Lower lobe of right lung (tissue), 2 donors: ENCODE measurements around the gene DNAJB2. TPM values are rescaled to one million over a fixed set of nuclear protein-coding genes. Genes with fewer than 3 reads are reported as not detected.

Experiments used
- ATAC-seq, 2 donors: fragments of 200-7000 bp; cut with Tn5 transposase; one replicate each; pipeline ENCODE4 v1.9.1; 2020 to 2022; ENCODE audit warnings: mild to moderate bottlenecking in 2 of 2, moderate library complexity in 2 of 2
- DNase-seq: peaks from one replicate; pipeline ENCODE4 v3.0.0-alpha.2; 2020
- H3K27ac ChIP-seq: fragments of 200-600 bp; one replicate; pipeline ENCODE4 v1.8.0; 2022
- H3K27me3 ChIP-seq: fragments of 200-600 bp; one replicate; pipeline ENCODE4 v1.8.0; 2022; ENCODE audit warnings: low read depth
- H3K36me3 ChIP-seq: fragments of 200-600 bp; one replicate; pipeline ENCODE4 v1.8.0; 2022; ENCODE audit warnings: mild to moderate bottlenecking
- H3K4me1 ChIP-seq: fragments of 200-600 bp; one replicate; pipeline ENCODE4 v1.8.0; 2022
- H3K4me3 ChIP-seq: fragments of 200-600 bp; one replicate; pipeline ENCODE4 v1.8.0; 2022; ENCODE audit warnings: mild to moderate bottlenecking
- H3K9me3 ChIP-seq: fragments of 200-600 bp; one replicate; pipeline ENCODE4 v1.8.0; 2022
- CTCF ChIP-seq: fragments of 200-600 bp; IDR thresholded peaks from one replicate; pipeline ENCODE4 v1.8.0; 2022; ENCODE audit warnings: antibody characterized with exemption, mild to moderate bottlenecking
- intact Hi-C: fragments of 100-400 bp; cut with DNase I; formaldehyde crosslinking; loops from one replicate; pipeline ENCODE4 v1.11.0; 2022
- long read RNA-seq: library from polyadenylated mRNA; unstranded; transcript quantifications from one replicate; pipeline ENCODE4 v2.0.0, GENCODE V29; 2021
- total RNA-seq: library from RNA; stranded (reverse); fragmentation: NEBNext Ultra II Directional; extraction: Animal tissue kit (Norgen Biotek cat#: 25700); gene quantifications from one replicate; pipeline ENCODE4 v1.2.1, GENCODE V29; 2021
- donor health status: DM: no; HTN: yes; CAD: no; lungs with severe emphysema.

The DNAJB2 gene
- total RNA-seq, result 76.6 TPM
- long read RNA-seq, transcript DNAJB2-202 (10 exons, 1,946 nt), result major isoform, 9 of 17 reads
- long read RNA-seq, partial matches to known transcripts, result 2 of 17 reads
- long read RNA-seq, other reads (novel, unspliced or antisense), result 4 of 17 reads

GRCh38 chr2:219279151-219279915 lies at the start of gene DNAJB2:
Gene DNAJB2, plus strand, starts transcription at chr2:219279366. Its CDS starts 468 bp downstream, at chr2:219279834.
- Histone ChIP-seq H3K4me3 (peak within 1 kb of the TSS; percentile 88), H3K27ac (peak within 1 kb of the TSS; percentile 100), H3K4me1 (peaks cover 25% of the 10 kb centered on the region), H3K36me3 (peaks cover 40% of the 10 kb centered on the region), H3K27me3 (no peaks in the 10 kb centered on the region), H3K9me3 (no peaks in the 10 kb centered on the region)
- DNase-seq, result peak; percentile 99
- ATAC-seq, result peak; percentile 96 to 98
- no peak for TF ChIP-seq CTCF
- intact Hi-C loops, result no loop called here

DNA sequence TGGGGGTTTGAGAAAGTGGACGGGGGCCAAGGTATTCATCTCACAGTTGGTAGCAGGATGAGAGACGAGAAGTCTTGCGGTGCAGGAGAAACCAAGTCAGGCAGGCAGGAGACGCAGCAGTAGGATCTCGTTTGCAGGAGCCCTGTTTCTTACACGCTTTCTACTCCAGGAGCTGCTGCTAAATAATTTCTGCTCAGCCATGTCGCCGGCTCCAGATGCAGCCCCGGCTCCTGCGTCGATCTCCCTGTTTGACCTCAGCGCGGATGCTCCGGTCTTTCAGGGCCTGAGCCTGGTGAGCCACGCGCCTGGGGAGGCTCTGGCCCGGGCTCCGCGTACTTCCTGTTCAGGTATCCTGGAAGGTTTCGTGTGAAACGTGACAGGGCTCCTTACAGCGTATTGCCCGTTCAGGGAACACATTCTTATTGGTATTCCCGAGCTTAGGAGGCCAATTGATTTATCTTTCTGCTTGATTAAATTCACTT lies 49.1 kb upstream of the DNAJB2 start:
- DNase-seq, result peak; percentile 82
- Histone ChIP-seq H3K27ac (peak overlapping the region; percentile 95), H3K36me3 (peaks cover 60% of the 10 kb centered on the region)

DNA sequence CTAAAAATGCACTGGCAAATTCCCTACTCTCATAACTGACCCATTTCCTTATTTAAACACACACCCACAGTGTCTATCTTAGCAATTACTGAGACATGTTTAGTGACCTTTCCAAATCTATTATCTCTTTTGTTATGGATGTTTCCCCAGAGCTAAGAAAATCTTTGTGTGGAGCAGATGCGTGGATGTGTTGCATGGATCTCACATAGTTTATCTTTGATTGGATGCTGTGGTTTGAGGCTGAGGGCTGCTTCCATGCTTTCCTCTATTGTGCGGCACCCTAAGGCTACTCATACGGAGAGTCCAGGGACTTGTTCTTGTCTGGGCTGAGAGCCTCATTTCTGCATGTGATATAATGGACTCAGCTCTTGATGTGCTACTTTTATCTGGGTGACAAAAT lies 44.8 kb upstream of the DNAJB2 start:
- no peak for TF ChIP-seq CTCF
- H3K36me3 ChIP-seq, result peaks cover 80% of the 10 kb centered on the region
- intact Hi-C loops, result no loop called here
- DNase-seq (no peak), ATAC-seq (no peak)
- no peaks in the 10 kb centered on the region for H3K9me3 ChIP-seq
- no peak overlapping the region for H3K27ac ChIP-seq
- H3K4me3 ChIP-seq, result no peak overlapping the region
- no peaks in the 10 kb centered on the region for H3K27me3 ChIP-seq
- H3K4me1 ChIP-seq, result peaks cover 17% of the 10 kb centered on the region

More for the DNA sequence above, 49.1 kb upstream of the DNAJB2 start:
- no peaks in the 10 kb centered on the region for H3K27me3 ChIP-seq
- H3K4me1 ChIP-seq, result peaks cover 39% of the 10 kb centered on the region
- intact Hi-C loops, result no loop called here
- no peaks in the 10 kb centered on the region for H3K9me3 ChIP-seq
- peak overlapping the region; percentile 69 for H3K4me3 ChIP-seq
- ATAC-seq, result peak; percentile 47 to 58
- TF ChIP-seq CTCF, result no peak

- H3K4me1 ChIP-seq, result peaks cover 37% of the 10 kb centered on the region
- H3K27ac ChIP-seq, result peak overlapping the region; percentile 6
- DNase-seq (peak; percentile 79), ATAC-seq (peak in 1 of 2 donors; percentile 45)
- peak overlapping the region; percentile 41 for H3K4me3 ChIP-seq
- peaks cover 31% of the 10 kb centered on the region for H3K36me3 ChIP-seq
- TF ChIP-seq CTCF, result no peak
- no peaks in the 10 kb centered on the region for H3K9me3 ChIP-seq
- no peaks in the 10 kb centered on the region for H3K27me3 ChIP-seq
- intact Hi-C loops, result no loop called here
Observed at GRCh38 chr2:219243291-219243761, 35.8 kb upstream of the DNAJB2 start.

DNA sequence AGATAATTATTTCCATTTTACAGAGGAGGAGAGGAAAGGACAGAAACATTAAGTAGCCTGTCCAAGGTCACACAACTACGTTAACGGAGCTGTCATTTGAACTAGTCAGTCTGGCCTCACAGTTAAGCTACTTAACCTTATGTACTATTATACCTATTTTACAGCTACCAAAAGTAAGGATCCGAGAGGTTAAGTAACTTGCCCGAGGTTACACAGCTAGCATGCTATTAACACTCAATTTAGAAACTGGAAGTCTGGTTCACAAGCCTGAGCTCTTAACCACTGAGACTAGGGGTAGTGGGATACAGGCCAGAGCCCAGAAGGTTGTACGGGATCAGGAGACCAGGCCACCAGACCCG lies 34.4 kb upstream of the DNAJB2 start:
- DNase-seq, result no peak
- Histone ChIP-seq H3K4me3 (peak overlapping the region; percentile 97), H3K36me3 (peaks cover 20% of the 10 kb centered on the region), H3K4me1 (peaks cover 52% of the 10 kb centered on the region), H3K27me3 (no peaks in the 10 kb centered on the region), H3K9me3 (no peaks in the 10 kb centered on the region), H3K27ac (peak overlapping the region; percentile 98)
- ATAC-seq, result no peak
- TF ChIP-seq CTCF, result no peak
- intact Hi-C loops, result no loop called here
